ENCODE measurements around the gene DLX1.
"Not testable (repeated sequence)": the region's sequence is repeated elsewhere in the genome, so short reads cannot be mapped to it uniquely, and the experiment has no call there.

DLX1 gene

DNA sequence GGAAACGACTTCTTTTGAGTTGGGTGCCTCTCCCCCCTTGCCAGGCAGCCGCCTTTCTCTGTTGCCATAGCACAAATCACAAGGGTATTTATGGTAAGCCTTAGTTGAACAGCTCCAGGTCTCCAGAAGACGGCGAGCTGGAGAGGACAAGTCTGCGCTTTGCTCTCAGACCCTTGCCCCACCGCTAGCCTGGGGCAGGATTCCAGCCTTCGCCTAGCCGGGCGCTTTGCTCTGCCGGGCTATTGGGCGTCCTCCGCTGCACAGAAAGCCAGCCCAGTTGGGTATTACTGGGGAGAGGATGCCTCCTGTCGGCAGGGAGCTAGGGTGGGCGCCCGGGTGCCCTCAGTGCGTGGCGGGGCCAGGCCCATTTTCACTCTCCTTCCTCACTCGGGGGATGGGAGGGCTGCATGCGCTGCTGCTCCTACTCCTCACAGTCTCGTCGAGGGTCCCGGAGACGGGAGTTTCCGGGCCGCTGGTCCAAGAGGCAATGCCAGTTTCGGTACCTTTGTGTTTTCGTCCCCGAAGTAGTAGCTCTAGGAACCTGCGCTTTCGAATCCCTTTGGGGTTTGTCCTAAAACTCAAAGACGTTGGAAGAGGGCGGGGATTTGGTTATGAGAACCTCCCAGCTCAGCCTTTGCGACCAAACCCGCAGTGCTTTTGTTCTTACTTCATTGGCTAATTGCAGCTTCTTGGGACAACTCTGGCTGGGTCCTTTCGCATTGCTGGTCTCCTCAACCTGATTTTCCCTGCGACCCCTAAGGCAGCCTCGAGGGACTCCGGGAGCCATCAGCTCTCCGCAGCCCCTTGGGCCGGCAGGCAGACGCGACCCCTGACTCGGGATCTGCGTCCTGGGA, 21.0 kb downstream of the DLX1 start:
- H3K4me3 ChIP-seq, result peak overlapping the region; percentile 41
- no peak for TF ChIP-seq CTCF (IDR thresholded peaks at IDR 0.05)
- H3K27ac ChIP-seq, result no peak overlapping the region
- no peak for DNase-seq (ENCODE audit: low spot score)

- Histone ChIP-seq H3K4me3 (peak overlapping the region; percentile 6), H3K27ac (no peak overlapping the region)
- DNase-seq (ENCODE audit: low spot score), result no peak
- no peak for TF ChIP-seq CTCF (IDR thresholded peaks at IDR 0.05)
Measured at GRCh38 chr2:172107690-172108586, 22.6 kb downstream of the DLX1 start.

GRCh38 chr2:172108587-172108930, 23.3 kb downstream of the DLX1 start:
- no peak overlapping the region for H3K4me3 ChIP-seq
- DNase-seq (ENCODE audit: low spot score), result no peak

DNA sequence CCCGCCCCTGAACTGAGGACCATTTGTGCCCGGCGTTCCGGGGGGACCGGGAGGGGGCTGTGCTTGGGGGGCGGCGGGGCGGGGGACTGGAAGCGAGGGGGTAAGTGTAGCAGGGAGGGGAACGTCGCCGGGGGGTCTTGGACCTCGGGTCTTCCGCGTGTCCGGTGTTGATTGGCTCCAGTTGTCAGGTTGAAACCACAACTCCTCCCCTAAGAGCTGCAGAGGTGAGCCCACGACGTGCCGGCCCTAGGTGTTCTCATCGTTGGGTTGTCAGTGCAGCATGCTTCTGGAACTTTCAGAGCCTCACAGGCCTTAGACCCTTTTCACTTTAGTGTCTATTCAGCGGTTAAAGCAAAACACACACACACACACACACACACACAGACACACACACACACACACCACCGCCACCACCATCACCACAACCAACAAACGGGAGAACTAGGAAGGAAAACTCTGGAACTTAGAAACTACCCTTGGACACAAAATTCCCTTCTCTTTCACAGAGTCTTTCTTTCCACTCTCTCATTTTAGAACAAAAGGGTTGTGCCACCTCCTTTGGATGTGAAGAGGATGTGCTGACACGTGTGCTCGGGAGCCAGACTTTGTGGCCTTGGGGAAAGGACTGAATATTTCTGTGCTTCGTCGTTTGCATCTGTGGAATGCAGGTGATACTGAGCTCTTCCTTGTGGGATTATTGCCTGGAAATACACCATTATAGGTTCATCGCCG, 24.1 kb downstream of the DLX1 start:
- TF ChIP-seq CTCF (IDR thresholded peaks at IDR 0.05), result no peak
- H3K27ac ChIP-seq, result no peak overlapping the region

More at GRCh38 chr2:172108587-172108930, 23.3 kb downstream of the DLX1 start:
- no peak overlapping the region for H3K27ac ChIP-seq
- TF ChIP-seq CTCF (IDR thresholded peaks at IDR 0.05), result no peak

DNA sequence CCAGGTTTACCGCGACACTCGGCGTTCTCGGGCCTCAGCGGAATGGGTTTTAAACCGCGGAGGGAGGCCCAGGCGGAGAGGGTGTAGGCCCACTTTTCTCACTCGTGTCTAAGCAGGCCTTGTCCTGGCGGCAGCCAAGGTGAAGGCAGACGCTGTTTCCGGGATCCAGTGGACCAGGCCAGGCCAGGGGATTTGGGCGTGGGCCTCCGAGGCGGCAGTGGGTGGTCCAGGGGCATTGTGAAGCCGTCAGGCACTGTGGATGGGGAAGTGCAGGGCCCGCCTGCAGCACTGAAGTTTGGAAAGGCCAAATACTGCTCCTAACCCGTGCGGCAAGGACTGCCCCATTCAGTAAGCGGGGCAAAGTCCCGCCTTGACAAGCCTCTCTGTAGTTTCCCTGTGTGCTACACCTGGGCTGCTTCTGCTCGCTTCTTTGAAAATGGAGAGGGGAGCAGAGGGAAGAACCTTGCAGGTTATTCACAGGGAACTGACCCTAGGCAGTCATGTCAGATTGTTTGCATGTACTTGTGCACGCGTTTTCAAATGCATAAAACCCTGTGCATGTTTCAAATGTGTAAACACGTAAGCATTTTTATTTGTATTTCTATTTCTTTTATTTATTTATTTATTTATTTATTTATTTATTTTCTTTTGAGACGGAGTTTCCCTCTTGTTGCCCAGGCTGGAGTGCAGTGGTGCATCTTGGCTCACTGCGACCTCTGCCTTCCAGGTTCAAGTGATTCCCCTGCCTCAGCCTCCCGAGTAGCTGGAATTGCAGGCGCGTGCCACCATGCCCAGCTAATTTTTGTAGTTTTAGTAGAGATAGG, 24.9 kb downstream of the DLX1 start:
- TF ChIP-seq CTCF (IDR thresholded peaks at IDR 0.05), result no peak

More for the DNA sequence above, 24.1 kb downstream of the DLX1 start:
- H3K4me3 ChIP-seq, result no peak overlapping the region
- no peak for DNase-seq (ENCODE audit: low spot score)

DNA sequence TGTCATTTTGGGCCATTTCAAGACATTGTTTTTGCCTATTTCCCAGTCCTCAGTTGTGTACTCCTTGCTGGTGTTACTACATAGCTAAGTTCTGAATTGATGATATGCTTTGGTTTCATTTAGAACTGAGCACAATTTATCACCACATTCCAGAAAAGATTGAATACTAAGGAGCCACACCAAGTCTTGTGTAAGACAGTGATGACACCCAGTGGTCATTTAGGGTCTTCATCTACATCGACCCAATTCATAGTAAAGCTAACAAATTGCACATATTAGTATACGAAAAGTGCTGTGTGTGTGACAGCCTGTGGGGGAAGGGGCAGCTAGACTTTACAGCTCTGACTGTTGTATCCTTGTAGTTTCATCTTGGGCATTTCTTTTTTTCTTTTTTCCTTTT, 28.3 kb downstream of the DLX1 start:
- no peak for TF ChIP-seq CTCF (IDR thresholded peaks at IDR 0.05)
- no peak overlapping the region for H3K27ac ChIP-seq
- DNase-seq (ENCODE audit: low spot score), result no peak
- no peak overlapping the region for H3K4me3 ChIP-seq

More for the DNA sequence above, 24.9 kb downstream of the DLX1 start:
- H3K27ac ChIP-seq, result no peak overlapping the region
- no peak overlapping the region for H3K4me3 ChIP-seq
- DNase-seq (ENCODE audit: low spot score), result no peak

GRCh38 chr2:172114176-172114575, 28.9 kb downstream of the DLX1 start:
- H3K27ac ChIP-seq; DNase-seq (ENCODE audit: low spot score); H3K4me3 ChIP-seq: not testable (repeated sequence)

Data from coronary artery (tissue), 2 donors.